Measurements from ENCODE around the gene NHLRC4. TPM values are rescaled to one million over a fixed set of nuclear protein-coding genes. Genes with fewer than 3 reads are reported as not detected.

The NHLRC4 gene
- polyA plus RNA-seq, 2 of the 4 experiments (the other 2 are of a cell fraction) = 0.03 to 0.09 TPM

GRCh38 chr16:559021-559380 is 7.8 kb upstream of the NHLRC4 start:
- DNase-seq (ENCODE audit: low read depth in 1 of 2, low spot score in 1 of 2) (no peak), FAIRE-seq (no peak), ATAC-seq (peak in 1 of 2 experiments; percentile 10; a peak in 3 of 6 replicates)
- peaks cover 12% of the 10 kb centered on the region; the same call in 2 of the 3 replicates for H3K4me1 ChIP-seq
- no peaks in the 10 kb centered on the region for H3K9me3 ChIP-seq
- CTCF ChIA-PET = interaction anchor here (1.3 to 6.1 kb wide), 2 partner anchors 12 to 16 kb away, joined by 3 to 24 read pairs; no protein-coding TSS in a partner anchor
- no peak overlapping the region for H3K4me3 ChIP-seq
- TF ChIP-seq KDM1A (IDR thresholded peaks at IDR 0.05; ENCODE audit: low read depth) (no peak), CHD2 (IDR thresholded peaks at IDR 0.05; ENCODE audit: low read length, partially characterized antibody) (no peak), TFCP2L1 (CRISPR knock-in tag; IDR thresholded peaks at IDR 0.05) (no peak), FOXS1 (CRISPR knock-in tag; IDR thresholded peaks at IDR 0.05) (no peak), FOSB (CRISPR knock-in tag; IDR thresholded peaks at IDR 0.05) (no peak), RFX5 (IDR thresholded peaks at IDR 0.05) (no peak)
- no peak overlapping the region for H3K4me2 ChIP-seq
- H3K27ac ChIP-seq = no peak overlapping the region
- POLR2A ChIA-PET = no interaction called here
- 60% methylated on average over 6 of the region's 15 CpGs for WGBS (ENCODE audit: missing lambda C conversion rate)

DNA sequence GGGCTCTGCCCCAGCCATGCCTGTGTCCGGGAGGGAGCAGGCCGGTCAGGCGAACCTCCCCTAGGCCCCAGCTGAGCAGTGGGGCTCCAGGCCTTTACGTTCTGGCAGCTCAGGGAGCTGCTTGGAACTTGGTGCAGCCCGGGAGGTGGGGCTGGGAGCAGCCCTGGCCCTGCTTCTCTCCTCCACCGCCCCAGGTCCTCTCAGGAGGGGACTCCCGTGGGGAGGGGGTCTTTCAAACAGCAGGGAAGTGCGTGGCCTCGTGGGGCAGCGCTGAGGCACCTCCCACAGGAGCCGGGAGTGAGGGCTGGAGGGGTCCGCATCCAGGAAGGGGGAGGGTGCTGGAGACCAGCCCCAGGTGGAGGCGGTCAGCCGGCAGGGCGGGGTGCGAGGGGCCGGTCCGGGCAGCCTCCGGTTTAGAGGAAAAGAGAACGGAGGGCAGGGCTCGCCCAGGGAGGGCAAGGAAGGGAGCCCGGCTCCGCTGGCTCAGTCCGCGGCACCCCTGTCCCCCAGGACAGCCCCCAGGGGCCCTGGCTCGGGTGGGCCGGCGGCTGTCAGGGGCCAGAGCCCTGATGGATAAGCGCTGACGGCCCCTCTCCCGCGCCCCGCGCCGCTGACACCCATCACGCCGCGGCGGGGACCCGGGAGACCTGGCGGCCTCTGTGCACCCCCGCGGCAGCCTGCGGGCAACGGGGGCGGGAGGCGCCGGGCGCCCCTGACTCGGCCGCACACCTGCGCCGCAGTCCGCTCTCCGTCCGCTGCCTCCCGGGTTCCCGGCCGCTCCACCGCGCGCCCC is 7.2 kb upstream of the NHLRC4 start:
- ChIA-PET CTCF (interaction anchor here (1.3 to 6.1 kb wide), 2 partner anchors 13 to 17 kb away, joined by 3 to 24 read pairs; no protein-coding TSS in a partner anchor), POLR2A (no interaction called here)
- no peak for TF ChIP-seq GATA3 (IDR thresholded peaks at IDR 0.05; ENCODE audit: borderline replicate concordance)
- no peak for TF ChIP-seq MAZ (IDR thresholded peaks at IDR 0.05; ENCODE audit: borderline replicate concordance, low read depth, low read length)
- no peak for TF ChIP-seq ZC3H11A (IDR thresholded peaks at IDR 0.05)
- TF ChIP-seq, protein P1, sequence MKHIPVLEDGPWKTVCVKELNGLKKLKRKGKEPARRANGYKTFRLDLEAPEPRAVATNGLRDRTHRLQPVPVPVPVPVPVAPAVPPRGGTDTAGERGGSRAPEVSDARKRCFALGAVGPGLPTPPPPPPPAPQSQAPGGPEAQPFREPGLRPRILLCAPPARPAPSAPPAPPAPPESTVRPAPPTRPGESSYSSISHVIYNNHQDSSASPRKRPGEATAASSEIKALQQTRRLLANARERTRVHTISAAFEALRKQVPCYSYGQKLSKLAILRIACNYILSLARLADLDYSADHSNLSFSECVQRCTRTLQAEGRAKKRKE (CRISPR knock-in tag; IDR thresholded peaks at IDR 0.05; ENCODE audit: low read depth) = no peak
- TF ChIP-seq HOXB5 (CRISPR knock-in tag; IDR thresholded peaks at IDR 0.05) = no peak
- TF ChIP-seq POLR2A (IDR thresholded peaks at IDR 0.05; ENCODE audit: low read length) = no peak
- TF ChIP-seq ZFP36 (IDR thresholded peaks at IDR 0.05; ENCODE audit: borderline replicate concordance, partially characterized antibody) = no peak
- Histone ChIP-seq H3K9me3 (no peaks in the 10 kb centered on the region), H3K4me3 (peak overlapping the region; percentile 47), H3K4me1 (peaks cover 12% of the 10 kb centered on the region; the same call in 2 of the 3 replicates), H3K27ac (peak overlapping the region in 1 of 2 experiments; percentile 75; a peak in 2 of 6 replicates), H3K4me2 (peak overlapping the region; percentile 97)
- WGBS (ENCODE audit: missing lambda C conversion rate) = 45% methylated on average over 32 of the region's 62 CpGs
- DNase-seq (ENCODE audit: low read depth in 1 of 2, low spot score in 1 of 2) (no peak), ATAC-seq (peak in 1 of 2 experiments; percentile 26; a peak in 3 of 6 replicates), FAIRE-seq (no peak)

- no peaks in the 10 kb centered on the region for H3K9me3 ChIP-seq
- FAIRE-seq (no peak), ATAC-seq (no peak), DNase-seq (ENCODE audit: low read depth in 1 of 2, low spot score in 1 of 2) (no peak)
- 20% methylated on average over 1 of the region's 84 CpGs for WGBS (ENCODE audit: missing lambda C conversion rate)
- H3K4me3 ChIP-seq = peak within 1 kb of the TSS; percentile 47
- ChIA-PET POLR2A (no interaction called here), CTCF (interaction anchor here (6.1 kb wide), 1 partner anchor 13 kb away, joined by 24 read pairs; no protein-coding TSS in a partner anchor)
- TF ChIP-seq FOXS1 (CRISPR knock-in tag; IDR thresholded peaks at IDR 0.05) = no peak
- TF ChIP-seq, protein P2, sequence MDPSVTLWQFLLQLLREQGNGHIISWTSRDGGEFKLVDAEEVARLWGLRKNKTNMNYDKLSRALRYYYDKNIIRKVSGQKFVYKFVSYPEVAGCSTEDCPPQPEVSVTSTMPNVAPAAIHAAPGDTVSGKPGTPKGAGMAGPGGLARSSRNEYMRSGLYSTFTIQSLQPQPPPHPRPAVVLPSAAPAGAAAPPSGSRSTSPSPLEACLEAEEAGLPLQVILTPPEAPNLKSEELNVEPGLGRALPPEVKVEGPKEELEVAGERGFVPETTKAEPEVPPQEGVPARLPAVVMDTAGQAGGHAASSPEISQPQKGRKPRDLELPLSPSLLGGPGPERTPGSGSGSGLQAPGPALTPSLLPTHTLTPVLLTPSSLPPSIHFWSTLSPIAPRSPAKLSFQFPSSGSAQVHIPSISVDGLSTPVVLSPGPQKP (IDR thresholded peaks at IDR 0.05; ENCODE audit: low read depth, low read length) = no peak
- TF ChIP-seq GATA3 (IDR thresholded peaks at IDR 0.05; ENCODE audit: borderline replicate concordance) = no peak
- TF ChIP-seq MAFK (IDR thresholded peaks at IDR 0.05; ENCODE audit: partially characterized antibody) = no peak
- no peak for TF ChIP-seq ESRRA (IDR thresholded peaks at IDR 0.05; ENCODE audit: borderline replicate concordance, low read length)
- TF ChIP-seq MYC (IDR thresholded peaks at IDR 0.05; ENCODE audit: borderline replicate concordance, low read length) = no peak
- TF ChIP-seq EHMT2 (IDR thresholded peaks at IDR 0.05; ENCODE audit: low read depth) = no peak
- no peak for TF ChIP-seq PHF8 (IDR thresholded peaks at IDR 0.05; ENCODE audit: borderline replicate concordance, low read depth)
- no peak for TF ChIP-seq EHF (CRISPR knock-in tag; IDR thresholded peaks at IDR 0.05)
- TF ChIP-seq NPAS2 (CRISPR knock-in tag; IDR thresholded peaks at IDR 0.05; ENCODE audit: borderline replicate concordance) = no peak
- no peak for TF ChIP-seq JUNB (IDR thresholded peaks at IDR 0.05)
- TF ChIP-seq HOXB13 (CRISPR knock-in tag; IDR thresholded peaks at IDR 0.05; ENCODE audit: low read depth) = no peak
- TF ChIP-seq RAD21 (conservative IDR thresholded peaks at IDR 0.05 in 1 of 2, IDR thresholded peaks at IDR 0.05 in 1 of 2) = no peak
- peak within 1 kb of the TSS; percentile 97 for H3K4me2 ChIP-seq
- H3K27ac ChIP-seq = peak within 1 kb of the TSS; percentile 17 to 75; a peak in 3 of 6 replicates
- peaks cover 12% of the 10 kb centered on the region; the same call in 2 of the 3 replicates for H3K4me1 ChIP-seq
Observed at GRCh38 chr16:560204-560700, 6.6 kb upstream of the NHLRC4 start, which contains the start of gene PRR35. Gene PRR35 (plus strand): TSS chr16:560394. CDS start chr16:563295, 2,901 bp downstream.
